SK-N-SH (cell line): ENCODE measurements around the gene LMOD2.

Experiments used
- EP300 ChIP-seq, 2 experiments: IDR thresholded peaks; 2 replicates each; pipeline versions ENCODE4 v1.4.0 to v1.6.1; 2012; ENCODE audit warnings: borderline replicate concordance in 1 of 2, low read depth in 1 of 2, low read length in 1 of 2
- FOSL2 ChIP-seq: IDR thresholded peaks from 2 replicates; pipeline ENCODE4 v1.4.0; 2012; ENCODE audit warnings: low read depth, mild to moderate bottlenecking, moderate library complexity, borderline replicate concordance
- POLR2AphosphoS5 ChIP-seq: IDR thresholded peaks from 2 replicates; pipeline ENCODE4 v1.6.1; 2012; ENCODE audit warnings: low read depth, low read length
- RFX5 ChIP-seq: IDR thresholded peaks from 2 replicates; pipeline ENCODE4 v1.6.1; 2012; ENCODE audit warnings: mild to moderate bottlenecking, improper control_type of control experiment, low read length
- SIN3A ChIP-seq: IDR thresholded peaks from 2 replicates; pipeline ENCODE4 v1.6.1; 2012; ENCODE audit warnings: low read depth, mild to moderate bottlenecking, low read length, moderate library complexity, borderline replicate concordance
- SMC3 ChIP-seq: IDR thresholded peaks from 2 replicates; pipeline ENCODE4 v1.6.1; 2012; ENCODE audit warnings: low read depth, low read length, improper control_type of control experiment
- TCF12 ChIP-seq: IDR thresholded peaks from 2 replicates; pipeline ENCODE4 v1.4.0; 2012
- TF ChIP-seq, protein P1 (sequence below): fragments of 200-600 bp; sonication (generic); IDR thresholded peaks from 2 replicates; pipeline ENCODE4 v1.6.1; 2017; ENCODE audit warnings: antibody characterized with exemption, mild to moderate bottlenecking, moderate library complexity
- TF ChIP-seq, protein P2 (sequence below): IDR thresholded peaks from 2 replicates; pipeline ENCODE4 v1.4.0; 2012; ENCODE audit warnings: low read depth
- TF ChIP-seq, protein P3 (sequence below): IDR thresholded peaks from 2 replicates; pipeline ENCODE4 v1.6.1; 2012; ENCODE audit warnings: mild to moderate bottlenecking, low read depth, low read length, moderate library complexity

DNA sequence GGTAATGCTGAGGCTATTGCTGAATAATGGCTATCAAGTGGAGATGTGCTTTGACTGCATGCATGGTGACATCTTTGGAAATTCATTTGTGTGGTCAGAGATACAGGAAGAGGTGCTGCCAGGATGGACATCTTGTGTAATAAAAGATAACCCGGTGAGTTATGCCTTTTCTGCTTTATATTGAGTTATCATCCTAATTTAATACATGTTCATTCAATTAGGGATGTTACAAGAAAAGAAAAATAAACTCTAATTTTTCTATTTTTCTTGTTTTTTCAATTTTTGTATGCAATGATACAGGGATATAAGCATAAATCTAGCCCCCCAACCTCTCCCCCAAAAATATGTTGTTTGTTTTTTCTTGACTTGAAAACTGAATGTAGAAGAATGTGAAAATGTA, 26.4 kb upstream of the LMOD2 start:
- TF ChIP-seq RFX5 (no peak), TCF12 (no peak), SIN3A (no peak), POLR2AphosphoS5 (no peak), EP300 (IDR thresholded peaks at IDR 0.05; ENCODE audit: borderline replicate concordance in 1 of 2, low read depth in 1 of 2, low read length in 1 of 2) (no peak), SMC3 (no peak), FOSL2 (no peak)
- TF ChIP-seq, protein P1, sequence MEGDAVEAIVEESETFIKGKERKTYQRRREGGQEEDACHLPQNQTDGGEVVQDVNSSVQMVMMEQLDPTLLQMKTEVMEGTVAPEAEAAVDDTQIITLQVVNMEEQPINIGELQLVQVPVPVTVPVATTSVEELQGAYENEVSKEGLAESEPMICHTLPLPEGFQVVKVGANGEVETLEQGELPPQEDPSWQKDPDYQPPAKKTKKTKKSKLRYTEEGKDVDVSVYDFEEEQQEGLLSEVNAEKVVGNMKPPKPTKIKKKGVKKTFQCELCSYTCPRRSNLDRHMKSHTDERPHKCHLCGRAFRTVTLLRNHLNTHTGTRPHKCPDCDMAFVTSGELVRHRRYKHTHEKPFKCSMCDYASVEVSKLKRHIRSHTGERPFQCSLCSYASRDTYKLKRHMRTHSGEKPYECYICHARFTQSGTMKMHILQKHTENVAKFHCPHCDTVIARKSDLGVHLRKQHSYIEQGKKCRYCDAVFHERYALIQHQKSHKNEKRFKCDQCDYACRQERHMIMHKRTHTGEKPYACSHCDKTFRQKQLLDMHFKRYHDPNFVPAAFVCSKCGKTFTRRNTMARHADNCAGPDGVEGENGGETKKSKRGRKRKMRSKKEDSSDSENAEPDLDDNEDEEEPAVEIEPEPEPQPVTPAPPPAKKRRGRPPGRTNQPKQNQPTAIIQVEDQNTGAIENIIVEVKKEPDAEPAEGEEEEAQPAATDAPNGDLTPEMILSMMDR: no peak
- TF ChIP-seq, protein P2, sequence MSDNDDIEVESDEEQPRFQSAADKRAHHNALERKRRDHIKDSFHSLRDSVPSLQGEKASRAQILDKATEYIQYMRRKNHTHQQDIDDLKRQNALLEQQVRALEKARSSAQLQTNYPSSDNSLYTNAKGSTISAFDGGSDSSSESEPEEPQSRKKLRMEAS: no peak
- TF ChIP-seq, protein P3, sequence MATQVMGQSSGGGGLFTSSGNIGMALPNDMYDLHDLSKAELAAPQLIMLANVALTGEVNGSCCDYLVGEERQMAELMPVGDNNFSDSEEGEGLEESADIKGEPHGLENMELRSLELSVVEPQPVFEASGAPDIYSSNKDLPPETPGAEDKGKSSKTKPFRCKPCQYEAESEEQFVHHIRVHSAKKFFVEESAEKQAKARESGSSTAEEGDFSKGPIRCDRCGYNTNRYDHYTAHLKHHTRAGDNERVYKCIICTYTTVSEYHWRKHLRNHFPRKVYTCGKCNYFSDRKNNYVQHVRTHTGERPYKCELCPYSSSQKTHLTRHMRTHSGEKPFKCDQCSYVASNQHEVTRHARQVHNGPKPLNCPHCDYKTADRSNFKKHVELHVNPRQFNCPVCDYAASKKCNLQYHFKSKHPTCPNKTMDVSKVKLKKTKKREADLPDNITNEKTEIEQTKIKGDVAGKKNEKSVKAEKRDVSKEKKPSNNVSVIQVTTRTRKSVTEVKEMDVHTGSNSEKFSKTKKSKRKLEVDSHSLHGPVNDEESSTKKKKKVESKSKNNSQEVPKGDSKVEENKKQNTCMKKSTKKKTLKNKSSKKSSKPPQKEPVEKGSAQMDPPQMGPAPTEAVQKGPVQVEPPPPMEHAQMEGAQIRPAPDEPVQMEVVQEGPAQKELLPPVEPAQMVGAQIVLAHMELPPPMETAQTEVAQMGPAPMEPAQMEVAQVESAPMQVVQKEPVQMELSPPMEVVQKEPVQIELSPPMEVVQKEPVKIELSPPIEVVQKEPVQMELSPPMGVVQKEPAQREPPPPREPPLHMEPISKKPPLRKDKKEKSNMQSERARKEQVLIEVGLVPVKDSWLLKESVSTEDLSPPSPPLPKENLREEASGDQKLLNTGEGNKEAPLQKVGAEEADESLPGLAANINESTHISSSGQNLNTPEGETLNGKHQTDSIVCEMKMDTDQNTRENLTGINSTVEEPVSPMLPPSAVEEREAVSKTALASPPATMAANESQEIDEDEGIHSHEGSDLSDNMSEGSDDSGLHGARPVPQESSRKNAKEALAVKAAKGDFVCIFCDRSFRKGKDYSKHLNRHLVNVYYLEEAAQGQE: no peak
